HG03354 (cell line): ENCODE results near the gene PLEKHM2.

Source experiments
- ATAC-seq: cut with Tn5 transposase; IDR thresholded peaks from one replicate; pipeline ENCODE4 v1.9.1; 2021; ENCODE audit warnings: mild to moderate bottlenecking; ENCODE audit not compliant: unreplicated experiment, poor library complexity, severe bottlenecking

The PLEKHM2 gene

GRCh38 chr1:15771836-15772515, 87.9 kb downstream of the PLEKHM2 start:
- no peak for ATAC-seq

- ATAC-seq: no peak
Observed at GRCh38 chr1:15775706-15776105, 91.6 kb downstream of the PLEKHM2 start.

GRCh38 chr1:15777909-15778707, 94.0 kb downstream of the PLEKHM2 start:
- ATAC-seq: no peak
